ENCODE results near the gene FHDC1.

The FHDC1 gene

GRCh38 chr4:152988721-152989553 lies 52.8 kb downstream of the FHDC1 start:
- no peak for DNase-seq

GRCh38 chr4:152989554-152989970 lies 53.4 kb downstream of the FHDC1 start:
- no peak for DNase-seq

- DNase-seq: no peak
These were observed 54.5 kb downstream of the FHDC1 start for GRCh38 chr4:152990471-152991131.

GRCh38 chr4:152991398-152991797 lies 55.3 kb downstream of the FHDC1 start:
- no peak for DNase-seq

GRCh38 chr4:152992027-152992426 lies 55.9 kb downstream of the FHDC1 start:
- DNase-seq: no peak

- no peak for DNase-seq
These were observed 56.3 kb downstream of the FHDC1 start for GRCh38 chr4:152992466-152992865.

GRCh38 chr4:152994038-152994437 lies 57.9 kb downstream of the FHDC1 start:
- DNase-seq: no peak

GRCh38 chr4:152996111-152996571 lies 60.0 kb downstream of the FHDC1 start:
- DNase-seq: no peak

- no peak for DNase-seq
These were observed 60.5 kb downstream of the FHDC1 start for GRCh38 chr4:152996672-152997071.

GRCh38 chr4:152997288-152997687 lies 61.2 kb downstream of the FHDC1 start:
- no peak for DNase-seq

- DNase-seq: no peak
These were observed 61.8 kb downstream of the FHDC1 start for GRCh38 chr4:152997771-152998487.

GRCh38 chr4:152998861-152999260 lies 62.7 kb downstream of the FHDC1 start:
- no peak for DNase-seq

- DNase-seq: no peak
These were observed 63.4 kb downstream of the FHDC1 start for GRCh38 chr4:152999346-153000075.

- DNase-seq: no peak
These were observed 63.9 kb downstream of the FHDC1 start for GRCh38 chr4:153000076-153000420.

- DNase-seq: no peak
These were observed 65.5 kb downstream of the FHDC1 start for GRCh38 chr4:153001626-153002025.

- DNase-seq: no peak
These were observed 66.0 kb downstream of the FHDC1 start for GRCh38 chr4:153002110-153002509.

- no peak for DNase-seq
These were observed 68.1 kb downstream of the FHDC1 start for GRCh38 chr4:153004081-153004850.

GRCh38 chr4:153005899-153006381 lies 69.8 kb downstream of the FHDC1 start:
- no peak for DNase-seq

- DNase-seq: no peak
These were observed 72.6 kb downstream of the FHDC1 start for GRCh38 chr4:153008578-153009199.

GRCh38 chr4:153010146-153010545 lies 74.0 kb downstream of the FHDC1 start:
- DNase-seq: no peak

- DNase-seq: no peak
These were observed 77.3 kb downstream of the FHDC1 start for GRCh38 chr4:153013202-153013977.
